WTC11 (cell line): ENCODE data around the gene TIMM50. TPM values are rescaled to one million over a fixed set of nuclear protein-coding genes. Genes with fewer than 3 reads are reported as not detected.

Experiments
- ATAC-seq: fragments of 200-7000 bp; cut with Tn5 transposase; 2 replicates; pipeline ENCODE4 v1.10.0; 2021; ENCODE audit warnings: mild to moderate bottlenecking, moderate library complexity
- CTCF ChIA-PET: fragments of 300-600 bp; sonication (Branson Sonifier 250); formaldehyde crosslinking; loops from one replicate; lab custom pipeline; 2021; ENCODE audit warnings: antibody characterized with exemption; lab: Charles Lee
- POLR2A ChIA-PET: fragments of 350-600 bp; sonication (Branson Sonifier 250); formaldehyde crosslinking; loops from one replicate; lab custom pipeline; 2021; ENCODE audit warnings: antibody characterized with exemption; lab: Charles Lee
- DNase-seq: peaks from one replicate; pipeline ENCODE4 v3.0.0; 2021; ENCODE audit warnings: low spot score
- H3K27ac Mint-ChIP-seq: 2 replicates; pipeline ENCODE4 v1.8.0; 2021; ENCODE audit warnings: mixed read lengths
- H3K27me3 Mint-ChIP-seq: 2 replicates; pipeline ENCODE4 v1.8.0; 2021; ENCODE audit warnings: low read depth, mild to moderate bottlenecking, moderate library complexity, mixed read lengths
- H3K36me3 Mint-ChIP-seq: 2 replicates; pipeline ENCODE4 v1.8.0; 2021; ENCODE audit warnings: mixed read lengths
- H3K4me1 Mint-ChIP-seq: 2 replicates; pipeline ENCODE4 v1.8.0; 2022; ENCODE audit warnings: mixed read lengths
- H3K4me3 Mint-ChIP-seq: 2 replicates; pipeline ENCODE4 v1.8.0; 2021; ENCODE audit warnings: mild to moderate bottlenecking, moderate library complexity, mixed read lengths
- H3K9me3 Mint-ChIP-seq: 2 replicates; pipeline ENCODE4 v1.8.0; 2021; ENCODE audit warnings: mixed read lengths
- ATF2 ChIP-seq: sonication (generic); formaldehyde crosslinking; IDR thresholded peaks from 2 replicates; pipeline ENCODE4 v1.8.1; 2022; ENCODE audit warnings: low read depth, missing genetic modification reagents, borderline replicate concordance
- E2F4 ChIP-seq: sonication (generic); formaldehyde crosslinking; IDR thresholded peaks from 2 replicates; pipeline ENCODE4 v1.8.1; 2022; ENCODE audit warnings: low read depth, mild to moderate bottlenecking, moderate library complexity, missing genetic modification reagents, borderline replicate concordance
- E2F5 ChIP-seq: sonication (generic); formaldehyde crosslinking; IDR thresholded peaks from 2 replicates; pipeline ENCODE4 v1.8.1; 2022; ENCODE audit warnings: mild to moderate bottlenecking, moderate library complexity, missing genetic modification reagents
- ESRRA ChIP-seq: sonication (generic); formaldehyde crosslinking; IDR thresholded peaks from 2 replicates; pipeline ENCODE4 v1.8.1; 2022; ENCODE audit warnings: mild to moderate bottlenecking, missing genetic modification reagents, borderline replicate concordance
- FOXP4 ChIP-seq: sonication (generic); formaldehyde crosslinking; IDR thresholded peaks from 2 replicates; pipeline ENCODE4 v1.8.0; 2022; ENCODE audit warnings: mild to moderate bottlenecking, missing genetic modification reagents
- GTF2I ChIP-seq: fragments of 250-450 bp; sonication (Bioruptor Pico); conservative IDR thresholded peaks from 2 replicates; pipeline ENCODE4 v1.4.0; 2021; ENCODE audit warnings: mild to moderate bottlenecking
- IRF2 ChIP-seq: sonication (generic); formaldehyde crosslinking; IDR thresholded peaks from 2 replicates; pipeline ENCODE4 v1.8.0; 2022; ENCODE audit warnings: low read depth, missing genetic modification reagents, borderline replicate concordance
- JAZF1 ChIP-seq: fragments of 250-450 bp; sonication (Bioruptor Pico); IDR thresholded peaks from 2 replicates; pipeline ENCODE4 v1.9.0; 2021; ENCODE audit warnings: moderate library complexity, mild to moderate bottlenecking, inconsistent platforms
- MLX ChIP-seq: sonication (generic); formaldehyde crosslinking; IDR thresholded peaks from 2 replicates; pipeline ENCODE4 v1.8.1; 2023; ENCODE audit warnings: mild to moderate bottlenecking, missing genetic modification reagents, moderate library complexity
- MYBL2 ChIP-seq: sonication (generic); formaldehyde crosslinking; IDR thresholded peaks from 2 replicates; pipeline ENCODE4 v1.8.1; 2023; ENCODE audit warnings: mild to moderate bottlenecking, moderate library complexity, missing genetic modification reagents
- NFE2L1 ChIP-seq: sonication (generic); formaldehyde crosslinking; IDR thresholded peaks from 2 replicates; pipeline ENCODE4 v1.8.1; 2023; ENCODE audit warnings: missing genetic modification reagents
- NR3C1 ChIP-seq: sonication (generic); formaldehyde crosslinking; conservative IDR thresholded peaks from 2 replicates; pipeline ENCODE4 v1.8.1; 2023; ENCODE audit warnings: low read depth, mild to moderate bottlenecking, missing genetic modification reagents
- SP1 ChIP-seq: sonication (generic); formaldehyde crosslinking; conservative IDR thresholded peaks from 2 replicates; pipeline ENCODE4 v1.8.1; 2022; ENCODE audit warnings: missing genetic modification reagents
- TEAD1 ChIP-seq: sonication (generic); formaldehyde crosslinking; IDR thresholded peaks from 2 replicates; pipeline ENCODE4 v1.8.0; 2022; ENCODE audit warnings: mild to moderate bottlenecking, missing genetic modification reagents
- USF1 ChIP-seq: sonication (generic); formaldehyde crosslinking; IDR thresholded peaks from 2 replicates; pipeline ENCODE4 v1.8.0; 2022; ENCODE audit warnings: mild to moderate bottlenecking, missing genetic modification reagents
- ZBTB43 ChIP-seq: sonication (generic); formaldehyde crosslinking; IDR thresholded peaks from 2 replicates; pipeline ENCODE4 v1.8.1; 2023; ENCODE audit warnings: mild to moderate bottlenecking, missing genetic modification reagents
- ZNF263 ChIP-seq: sonication (generic); formaldehyde crosslinking; IDR thresholded peaks from 2 replicates; pipeline ENCODE4 v1.8.1; 2022; ENCODE audit warnings: low read depth, mild to moderate bottlenecking, moderate library complexity, missing genetic modification reagents
- ZNF317 ChIP-seq: sonication (generic); formaldehyde crosslinking; IDR thresholded peaks from 2 replicates; pipeline ENCODE4 v1.8.1; 2023; ENCODE audit warnings: low read depth, mild to moderate bottlenecking, moderate library complexity, missing genetic modification reagents, borderline replicate concordance
- ZNF396 ChIP-seq: fragments of 250-450 bp; sonication (Bioruptor Pico); IDR thresholded peaks from 2 replicates; pipeline ENCODE4 v1.8.0; 2021; ENCODE audit warnings: mild to moderate bottlenecking, moderate library complexity, borderline replicate concordance
- ZNF425 ChIP-seq: fragments of 250-450 bp; sonication (Bioruptor Pico); conservative IDR thresholded peaks from 2 replicates; pipeline ENCODE4 v1.9.0; 2021; ENCODE audit warnings: mild to moderate bottlenecking
- ZNF532 ChIP-seq: fragments of 250-450 bp; sonication (Bioruptor Pico); IDR thresholded peaks from 2 replicates; pipeline ENCODE4 v1.9.0; 2021; ENCODE audit warnings: mild to moderate bottlenecking, borderline replicate concordance
- total RNA-seq: library from RNA; stranded (reverse); gene quantifications from 3 replicates; pipeline ENCODE4 v1.2.3, GENCODE V29; 2021

TIMM50 gene
- total RNA-seq, 1 experiment from 2014 or later = 154 TPM

- no peak for TF ChIP-seq E2F4 (CRISPR knock-in tag)
- TF ChIP-seq ZNF263 (CRISPR knock-in tag) = no peak
- TF ChIP-seq GTF2I (CRISPR knock-in tag) = 0 out of 2 replicates have a peak, but pooled peaks have one; percentile 61
- TF ChIP-seq JAZF1 (CRISPR knock-in tag) = no peak
- no peak for TF ChIP-seq NFE2L1 (CRISPR knock-in tag)
- TF ChIP-seq TEAD1 (CRISPR knock-in tag) = no peak
- no peak for TF ChIP-seq USF1 (CRISPR knock-in tag)
- TF ChIP-seq MLX = no peak
- TF ChIP-seq ZNF317 (CRISPR knock-in tag) = no peak
- TF ChIP-seq IRF2 (CRISPR knock-in tag) = no peak
- TF ChIP-seq MYBL2 (CRISPR knock-in tag) = no peak
- TF ChIP-seq ATF2 = no peak
- TF ChIP-seq, all 79 proteins: peak for 2
Observed at GRCh38 chr19:39517432-39517831, 36.8 kb downstream of the TIMM50 start (continued).

- ChIA-PET CTCF (interaction anchor here (0.6 to 3.3 kb wide), 11 partner anchors 12 to 78 kb away, joined by 3 to 24 read pairs (median 4); partner anchors contain the start of genes DLL3, EID2B and TIMM50), POLR2A (interaction anchor here (0.6 to 1.0 kb wide), 2 partner anchors 83 to 316 kb away, joined by 4 to 8 read pairs; partner anchors contain the start of gene RPS16)
- Mint-ChIP-seq H3K4me1 (peaks cover 27% of the 10 kb centered on the region), H3K36me3 (peaks cover 12% of the 10 kb centered on the region), H3K9me3 (no peaks in the 10 kb centered on the region; the same call in 1 of the 2 replicates), H3K27me3 (peaks cover 14% of the 10 kb centered on the region), H3K27ac (peak overlapping the region; percentile 17; the same call in 1 of the 2 replicates), H3K4me3 (peak overlapping the region; percentile 63)
- ATAC-seq (peak; percentile 10), DNase-seq (no peak)
- TF ChIP-seq ZNF263 (CRISPR knock-in tag) (no peak), FOXP4 (CRISPR knock-in tag) (no peak), ZBTB43 (no peak), E2F5 (CRISPR knock-in tag) (no peak), ZNF396 (CRISPR knock-in tag) (no peak), SP1 (CRISPR knock-in tag) (no peak), ESRRA (no peak), ZNF532 (CRISPR knock-in tag) (no peak), NR3C1 (CRISPR knock-in tag) (no peak), ZNF425 (no peak)
Observed at GRCh38 chr19:39518458-39518857, 37.8 kb downstream of the TIMM50 start.
